Measurements from ENCODE around the gene ATP1A2.

DNA sequence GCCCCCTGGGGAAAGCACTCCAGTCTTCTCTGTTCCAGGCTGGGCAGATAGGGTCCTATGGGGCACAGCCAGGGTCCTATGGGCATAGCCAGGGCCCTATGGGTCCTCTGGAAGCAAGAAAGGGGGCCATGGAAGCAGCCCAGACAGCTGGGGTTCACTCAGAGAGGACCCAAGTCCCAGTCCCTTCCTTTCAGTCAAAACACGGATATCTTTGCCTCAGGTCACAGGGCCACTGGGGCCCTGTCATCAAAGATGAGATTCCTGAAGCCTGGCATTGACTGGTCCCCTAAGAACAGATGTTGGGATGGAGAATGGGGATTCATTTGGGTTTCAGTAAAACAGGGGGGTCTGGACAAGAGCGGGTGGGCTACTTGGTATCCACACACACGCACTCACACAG lies 25.7 kb upstream of the ATP1A2 start:
- TF ChIP-seq EZH2 (IDR thresholded peaks at IDR 0.05; ENCODE audit: borderline replicate concordance, insufficient read depth, low read depth, low read length, poor library complexity, severe bottlenecking) (no peak), CTCF (IDR thresholded peaks at IDR 0.05) (no peak)
